Testis (tissue), 3 donors: ENCODE results near the gene RAB11FIP2. TPM values are rescaled to one million over a fixed set of nuclear protein-coding genes. Genes with fewer than 3 reads are reported as not detected.

Experiments used
- DNase-seq: peaks from one replicate; pipeline ENCODE4 v3.0.0-alpha.2; 2019
- H3K27ac ChIP-seq, 2 donors: fragments of 200-600 bp; sonication (generic); one replicate each; pipeline ENCODE4 v1.5.1; 2019
- H3K27me3 ChIP-seq: fragments of 200-600 bp; sonication (generic); one replicate; pipeline ENCODE4 v1.5.1; 2019
- H3K36me3 ChIP-seq: fragments of 200-600 bp; sonication (generic); one replicate; pipeline ENCODE4 v1.5.1; 2017; ENCODE audit warnings: low read depth; ENCODE audit errors: missing control alignments
- H3K4me1 ChIP-seq: fragments of 200-600 bp; sonication (generic); one replicate; pipeline ENCODE4 v1.5.1; 2019
- H3K4me3 ChIP-seq, 2 donors: fragments of 200-600 bp; sonication (generic); one replicate each; pipeline ENCODE4 v1.5.1; 2017 to 2019
- H3K9me3 ChIP-seq: fragments of 200-600 bp; sonication (generic); one replicate; pipeline ENCODE4 v1.5.1; 2017
- CTCF ChIP-seq, 3 experiments: fragments of 450-650 bp in 2 of 3; fragments of 200-600 bp in 1 of 3; sonication (generic) in 1 of 3; IDR thresholded peaks; one replicate each; pipeline ENCODE4 v1.5.1; 2016 to 2019; ENCODE audit warnings: antibody characterized with exemption in 3 of 3, mild to moderate bottlenecking in 2 of 3, moderate library complexity in 1 of 3
- POLR2A ChIP-seq: fragments of 450-650 bp; IDR thresholded peaks from one replicate; pipeline ENCODE4 v1.6.1; 2017; ENCODE audit warnings: antibody characterized with exemption, mild to moderate bottlenecking, moderate library complexity
- WGBS, 2 donors: methylation state at CpG; one replicate each; pipeline ENCODE4 v1.1.5; 2018; 5-methylcytosine and 5-hydroxymethylcytosine counted together
- intact Hi-C: fragments of 100-400 bp; cut with DNase I; formaldehyde crosslinking; loops from one replicate; pipeline ENCODE4 v1.15.1; 2023; ENCODE audit warnings: low total_unique reads
- polyA plus RNA-seq: library from polyadenylated mRNA; stranded (reverse); fragments of 350-450 nt; fragmentation: Illumina TruSeq; extraction: RNeasy Lipid Tissue Mini Kit (QIAGEN cat#74804); gene quantifications from one replicate; pipeline ENCODE4 v1.2.3, GENCODE V29; 2014; ENCODE audit warnings: low read depth, low replicate concordance; ENCODE audit not compliant: insufficient read depth
- total RNA-seq, 2 donors: library from RNA; depleted of rRNA; stranded (reverse); fragments of >200 nt; gene quantifications; one replicate each; pipeline ENCODE4 v1.2.3, GENCODE V29; 2016

The RAB11FIP2 gene
- total and polyA plus RNA-seq, 3 donors from 2014 or later: 12.8 to 52.8 (median 41.6) TPM

- H3K9me3 ChIP-seq: no peaks in the 10 kb centered on the region
- H3K27me3 ChIP-seq: no peaks in the 10 kb centered on the region
- no peak overlapping the region for H3K27ac ChIP-seq
- TF ChIP-seq POLR2A: no peak
- no peak for TF ChIP-seq CTCF (IDR thresholded peaks at IDR 0.05)
- 71 to 74% methylated on average over 7 of the region's 7 CpGs for WGBS, 2 donors
- intact Hi-C loops: no loop called here
- no peaks in the 10 kb centered on the region for H3K36me3 ChIP-seq
- H3K4me1 ChIP-seq: no peaks in the 10 kb centered on the region
- DNase-seq: no peak
- H3K4me3 ChIP-seq: no peak overlapping the region
Observed at GRCh38 chr10:118033905-118034304, 12.8 kb downstream of the RAB11FIP2 start.

GRCh38 chr10:118032564-118032963 lies 14.2 kb downstream of the RAB11FIP2 start:
- Histone ChIP-seq H3K36me3 (no peaks in the 10 kb centered on the region), H3K27ac (no peak overlapping the region), H3K27me3 (no peaks in the 10 kb centered on the region), H3K4me3 (no peak overlapping the region), H3K4me1 (no peaks in the 10 kb centered on the region), H3K9me3 (no peaks in the 10 kb centered on the region)
- intact Hi-C loops: no loop called here
- TF ChIP-seq POLR2A: no peak
- TF ChIP-seq CTCF (IDR thresholded peaks at IDR 0.05): no peak
- no peak for DNase-seq
- 80 to 81% methylated on average over 4 of the region's 4 CpGs for WGBS, 2 donors

- H3K36me3 ChIP-seq: no peaks in the 10 kb centered on the region
- H3K9me3 ChIP-seq: no peaks in the 10 kb centered on the region
- H3K4me1 ChIP-seq: no peaks in the 10 kb centered on the region
- no peak for DNase-seq
- H3K27ac ChIP-seq: no peak overlapping the region
- H3K27me3 ChIP-seq: no peaks in the 10 kb centered on the region
- 90 to 91% methylated on average over 2 of the region's 2 CpGs for WGBS, 2 donors
- TF ChIP-seq POLR2A (no peak), CTCF (IDR thresholded peaks at IDR 0.05) (no peak)
- intact Hi-C loops: no loop called here
- no peak overlapping the region for H3K4me3 ChIP-seq
Observed at GRCh38 chr10:118031351-118032075, 15.2 kb downstream of the RAB11FIP2 start.

- H3K4me3 ChIP-seq: no peak overlapping the region
- H3K36me3 ChIP-seq: no peaks in the 10 kb centered on the region
- DNase-seq: no peak
- H3K27ac ChIP-seq: no peak overlapping the region
- intact Hi-C loops: no loop called here
- no peaks in the 10 kb centered on the region for H3K9me3 ChIP-seq
- TF ChIP-seq POLR2A (no peak), CTCF (IDR thresholded peaks at IDR 0.05) (no peak)
- no peaks in the 10 kb centered on the region for H3K4me1 ChIP-seq
- no peaks in the 10 kb centered on the region for H3K27me3 ChIP-seq
Observed at GRCh38 chr10:118028619-118029018, 18.1 kb downstream of the RAB11FIP2 start.

- DNase-seq: peak; percentile 40
- H3K27ac ChIP-seq: no peak overlapping the region
- H3K27me3 ChIP-seq: no peaks in the 10 kb centered on the region
- TF ChIP-seq CTCF (IDR thresholded peaks at IDR 0.05): no peak
- no peak for TF ChIP-seq POLR2A
- intact Hi-C loops: no loop called here
- H3K4me1 ChIP-seq: no peaks in the 10 kb centered on the region
- H3K9me3 ChIP-seq: no peaks in the 10 kb centered on the region
- WGBS, 2 donors: 60 to 86% methylated on average over 2 of the region's 2 CpGs
- no peak overlapping the region for H3K4me3 ChIP-seq
- no peaks in the 10 kb centered on the region for H3K36me3 ChIP-seq
Observed at GRCh38 chr10:118027397-118027796, 19.3 kb downstream of the RAB11FIP2 start.
